HG03103 (cell line): ENCODE data around the gene TNFRSF4.

Source experiments
- ATAC-seq: cut with Tn5 transposase; IDR thresholded peaks from one replicate; pipeline ENCODE4 v1.9.1; 2021; ENCODE audit warnings: low read depth; ENCODE audit not compliant: unreplicated experiment

TNFRSF4 gene

DNA sequence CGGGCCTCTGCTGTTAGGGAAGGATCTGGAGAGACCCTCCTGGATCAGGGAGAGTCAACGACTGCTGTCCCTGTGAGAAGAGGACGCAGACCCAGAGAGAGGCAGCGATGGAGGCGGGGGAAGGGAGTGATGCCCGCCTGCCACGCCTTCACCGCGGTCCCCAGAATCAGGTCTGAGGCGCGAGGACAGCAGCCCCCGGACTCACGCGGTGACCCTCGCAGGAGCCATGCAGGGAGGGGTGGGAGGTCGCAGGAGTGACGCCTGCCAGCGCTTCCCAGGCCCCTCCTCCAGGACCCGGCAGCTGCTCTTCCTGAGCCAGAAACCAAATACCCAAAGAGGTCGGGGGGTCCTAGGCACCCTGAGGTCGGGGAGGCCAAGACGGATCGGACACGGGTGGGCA, 6.2 kb upstream of the TNFRSF4 start:
- ATAC-seq: no peak

DNA sequence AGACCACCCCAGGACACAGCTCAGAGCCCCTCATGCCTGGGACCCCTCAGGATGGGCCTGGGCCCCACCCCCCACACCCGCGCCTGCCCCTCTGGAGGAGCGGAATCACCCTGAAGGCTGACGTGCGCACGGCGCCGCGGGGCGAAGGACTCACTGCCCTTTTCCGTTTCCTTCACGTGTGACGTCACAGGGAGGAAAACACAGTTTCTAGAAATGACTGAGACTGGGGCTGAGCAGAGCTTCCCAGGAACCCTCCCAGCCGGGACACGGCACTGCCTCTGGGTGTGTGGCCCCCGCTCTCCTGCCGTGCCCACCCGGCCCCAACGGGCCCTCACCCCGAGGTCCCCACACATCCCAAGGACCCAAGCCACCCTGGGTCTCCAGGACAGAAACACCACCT, 5.4 kb upstream of the TNFRSF4 start:
- no peak for ATAC-seq

DNA sequence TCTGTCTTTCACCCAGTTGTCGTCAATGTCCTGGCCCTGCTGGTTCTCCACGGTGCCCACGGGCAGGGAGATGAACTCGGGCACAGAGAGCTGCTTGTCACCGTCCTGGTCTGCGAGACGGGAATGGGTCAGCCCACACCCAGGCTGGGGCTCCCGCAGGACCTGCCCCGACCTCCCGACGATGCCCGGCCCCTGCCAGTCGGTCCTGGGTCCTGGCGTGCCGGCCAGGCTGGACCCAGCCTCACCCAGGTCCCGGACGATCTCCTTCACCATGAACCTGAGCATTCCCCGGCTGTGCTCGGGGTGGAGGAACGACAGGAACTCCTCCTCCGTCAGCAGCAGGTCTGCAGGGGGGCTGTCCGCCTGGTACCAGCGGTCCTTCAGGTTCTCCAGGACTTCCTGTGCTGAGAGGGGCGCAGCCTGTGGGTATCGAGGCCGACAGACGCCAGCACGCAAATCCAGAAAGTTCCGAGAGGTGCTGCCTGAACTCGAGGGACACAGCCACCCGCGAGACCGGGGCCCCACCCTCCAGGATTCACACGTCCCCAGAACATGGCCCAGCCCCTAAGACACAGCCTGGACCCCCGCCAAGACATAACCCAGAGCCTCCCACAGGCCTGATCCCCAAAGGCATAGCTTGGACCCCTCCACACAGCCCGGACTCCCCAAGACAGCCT, 4.7 kb upstream of the TNFRSF4 start:
- no peak for ATAC-seq

DNA sequence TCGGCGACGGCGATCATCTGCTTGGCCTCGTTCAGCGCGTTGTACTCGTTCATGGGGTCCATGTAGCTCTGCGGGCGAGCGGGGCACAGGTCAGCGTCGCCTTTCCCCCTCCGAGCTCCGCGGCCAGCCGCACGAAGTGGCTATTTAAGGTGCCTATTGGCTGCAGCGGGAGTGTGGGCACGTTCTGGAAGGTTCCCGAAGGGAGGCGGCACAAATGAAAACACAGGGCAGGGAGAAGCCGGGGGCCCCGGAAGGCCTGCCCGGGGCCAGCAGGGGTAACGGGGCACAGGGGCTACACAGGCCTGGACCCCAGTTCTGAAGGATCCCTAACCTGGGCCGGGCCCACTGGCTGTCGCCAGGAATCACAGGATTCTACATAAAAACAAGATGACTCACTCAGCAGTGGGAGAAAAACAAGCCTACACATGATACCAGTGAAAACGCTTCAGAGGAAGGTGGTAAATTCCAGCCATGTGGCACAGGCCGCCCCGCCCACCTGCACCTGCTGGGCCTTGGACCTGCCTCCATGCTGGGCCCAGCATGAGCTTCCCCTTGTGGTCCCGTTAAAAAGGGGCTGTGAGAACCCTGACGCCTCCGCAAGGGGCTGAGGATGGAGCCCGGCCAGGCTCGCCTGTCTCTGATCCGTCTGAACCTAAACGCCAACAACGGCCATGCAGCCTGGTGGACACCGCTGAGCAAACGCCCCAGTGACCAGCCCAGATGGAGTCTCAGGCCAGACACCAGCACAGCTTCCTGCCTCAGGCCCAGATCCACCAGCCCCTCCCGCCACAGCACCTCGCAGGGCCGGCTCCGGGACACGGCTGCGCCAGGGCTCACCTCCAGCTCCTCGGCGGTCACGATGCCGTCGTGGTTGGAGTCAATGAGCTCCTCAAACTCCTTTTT, 3.9 kb upstream of the TNFRSF4 start:
- ATAC-seq: no peak

DNA sequence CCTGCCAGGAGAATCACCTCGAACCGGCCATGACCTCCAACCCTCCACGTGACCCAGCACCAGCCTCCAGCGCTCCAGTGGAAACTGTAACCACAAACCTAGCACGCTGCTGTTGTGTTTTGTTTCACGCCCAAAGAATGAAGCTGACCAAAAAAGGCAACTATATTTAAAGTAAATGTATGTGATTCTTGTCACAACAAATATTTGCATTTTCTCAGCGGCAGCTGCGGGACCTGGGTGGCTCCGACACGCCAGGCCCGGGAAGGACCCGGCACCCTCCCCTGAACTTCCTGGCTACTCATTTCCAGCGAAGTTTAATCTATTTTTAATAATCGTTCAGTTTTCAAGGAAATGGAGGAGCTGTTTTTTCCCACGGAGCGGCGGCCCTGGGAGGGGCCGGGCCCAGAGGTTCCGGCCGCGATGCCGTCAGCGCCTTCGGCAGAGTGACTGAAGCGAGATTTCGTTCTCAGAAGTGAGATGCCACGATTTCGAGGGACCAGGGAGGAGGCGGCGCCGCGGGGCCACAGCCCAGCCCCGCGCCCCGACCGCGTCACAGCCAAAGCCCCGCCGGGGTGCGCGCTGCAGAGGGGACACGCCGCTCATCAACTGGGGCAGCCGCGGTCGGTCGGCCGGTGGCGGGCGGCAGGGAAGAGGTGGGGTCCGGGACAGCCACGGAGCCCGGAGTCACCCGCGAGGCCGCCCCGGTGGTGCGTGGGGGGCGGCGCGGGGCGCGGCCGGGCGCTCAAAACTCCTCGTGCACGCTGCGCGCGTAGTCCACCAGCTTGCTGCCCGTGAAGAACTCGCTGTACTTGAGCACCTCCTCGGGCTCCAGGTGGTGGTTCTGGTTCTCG, 3.0 kb upstream of the TNFRSF4 start:
- ATAC-seq: no peak

DNA sequence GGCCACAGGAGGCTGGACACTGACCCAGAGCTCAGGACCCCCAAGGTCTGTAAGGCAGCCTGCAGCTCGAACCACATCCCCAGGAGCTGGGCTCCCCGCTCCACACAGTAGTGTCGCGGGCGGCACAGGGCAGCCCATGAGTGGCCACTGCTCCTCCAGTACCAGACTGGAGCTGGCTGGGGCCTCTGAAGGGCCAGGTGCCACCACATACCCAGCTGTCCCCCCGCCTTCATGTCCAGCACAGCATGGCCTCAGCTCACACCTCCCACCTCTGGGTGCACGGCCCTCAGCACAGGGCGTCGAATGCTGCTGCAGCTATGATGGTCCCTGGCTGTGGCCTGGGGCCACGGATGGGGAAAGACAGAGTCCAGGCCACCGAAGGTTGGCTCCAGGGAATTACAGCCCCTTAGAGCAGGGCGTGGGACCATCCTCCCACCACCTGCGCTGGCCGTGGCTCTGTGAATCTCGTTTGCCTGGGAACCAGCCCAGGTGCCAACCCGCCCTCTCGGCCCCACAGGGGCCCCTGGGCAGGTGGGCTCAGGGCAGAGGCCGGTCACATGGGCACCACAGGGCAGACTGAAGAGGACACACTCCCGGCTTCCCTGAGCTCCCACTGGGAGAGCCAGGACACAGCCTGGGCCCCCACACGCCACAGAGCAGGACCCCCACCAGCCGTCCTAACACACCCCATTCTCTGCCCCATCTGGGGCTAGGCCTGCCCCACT, 2.1 kb upstream of the TNFRSF4 start:
- no peak for ATAC-seq

DNA sequence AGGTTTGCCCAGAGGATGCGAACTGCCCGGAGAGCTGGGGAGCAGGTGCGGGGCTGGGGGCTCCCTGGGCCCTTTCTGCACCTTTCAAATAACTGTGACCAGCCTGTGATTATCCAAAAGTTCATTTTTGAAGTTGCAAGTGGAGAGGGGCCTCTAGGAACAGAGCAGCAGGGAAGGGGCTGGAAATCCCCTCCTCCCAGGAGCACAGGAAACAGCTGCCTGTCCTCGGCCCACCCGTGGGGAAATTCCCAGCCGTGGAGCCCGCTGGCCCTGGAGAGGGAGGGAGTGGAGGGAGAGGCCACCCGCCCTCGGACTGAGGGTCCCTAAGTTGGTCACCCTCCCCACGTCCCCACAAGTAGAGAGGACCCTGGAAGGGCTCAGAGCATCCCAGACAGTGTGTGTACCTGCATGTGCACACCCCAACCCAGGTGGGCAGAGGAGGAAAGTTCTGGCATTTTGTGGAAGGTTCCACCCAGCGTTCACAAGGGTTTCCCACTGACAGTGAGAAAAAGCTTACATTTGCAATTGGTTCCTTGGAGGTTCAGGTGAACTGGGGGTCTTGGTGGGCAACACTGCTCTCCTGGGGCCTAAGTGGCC, 1.2 kb upstream of the TNFRSF4 start:
- ATAC-seq: no peak

DNA sequence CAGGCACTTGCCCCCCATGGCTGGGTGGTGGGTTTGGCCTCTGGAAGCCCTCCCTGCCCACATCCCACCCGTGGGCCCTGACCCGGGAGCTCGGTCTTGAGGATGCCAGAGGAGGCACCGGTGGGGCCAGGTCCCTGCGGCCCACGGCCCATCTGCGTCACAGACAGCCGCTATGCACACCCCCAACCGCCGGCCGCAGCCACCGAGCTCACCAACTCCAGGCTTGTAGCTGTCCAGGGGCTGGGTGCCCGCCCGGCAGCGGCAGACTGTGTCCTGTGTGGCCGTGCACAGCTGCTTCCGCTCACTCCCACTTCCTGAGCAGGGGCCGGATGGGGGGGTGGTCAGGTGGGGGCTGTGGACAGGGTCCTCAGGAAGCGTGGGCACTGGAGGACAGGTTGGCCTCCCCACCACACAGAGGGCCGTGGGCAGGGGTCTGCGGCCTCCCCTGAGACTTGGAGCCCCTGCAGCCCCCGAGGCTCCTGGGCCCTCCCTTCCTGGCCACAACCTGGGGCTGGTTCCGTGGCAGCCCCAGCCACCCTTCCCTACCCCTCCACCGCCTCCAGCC, 1.1 kb downstream of the TNFRSF4 start:
- no peak for ATAC-seq

DNA sequence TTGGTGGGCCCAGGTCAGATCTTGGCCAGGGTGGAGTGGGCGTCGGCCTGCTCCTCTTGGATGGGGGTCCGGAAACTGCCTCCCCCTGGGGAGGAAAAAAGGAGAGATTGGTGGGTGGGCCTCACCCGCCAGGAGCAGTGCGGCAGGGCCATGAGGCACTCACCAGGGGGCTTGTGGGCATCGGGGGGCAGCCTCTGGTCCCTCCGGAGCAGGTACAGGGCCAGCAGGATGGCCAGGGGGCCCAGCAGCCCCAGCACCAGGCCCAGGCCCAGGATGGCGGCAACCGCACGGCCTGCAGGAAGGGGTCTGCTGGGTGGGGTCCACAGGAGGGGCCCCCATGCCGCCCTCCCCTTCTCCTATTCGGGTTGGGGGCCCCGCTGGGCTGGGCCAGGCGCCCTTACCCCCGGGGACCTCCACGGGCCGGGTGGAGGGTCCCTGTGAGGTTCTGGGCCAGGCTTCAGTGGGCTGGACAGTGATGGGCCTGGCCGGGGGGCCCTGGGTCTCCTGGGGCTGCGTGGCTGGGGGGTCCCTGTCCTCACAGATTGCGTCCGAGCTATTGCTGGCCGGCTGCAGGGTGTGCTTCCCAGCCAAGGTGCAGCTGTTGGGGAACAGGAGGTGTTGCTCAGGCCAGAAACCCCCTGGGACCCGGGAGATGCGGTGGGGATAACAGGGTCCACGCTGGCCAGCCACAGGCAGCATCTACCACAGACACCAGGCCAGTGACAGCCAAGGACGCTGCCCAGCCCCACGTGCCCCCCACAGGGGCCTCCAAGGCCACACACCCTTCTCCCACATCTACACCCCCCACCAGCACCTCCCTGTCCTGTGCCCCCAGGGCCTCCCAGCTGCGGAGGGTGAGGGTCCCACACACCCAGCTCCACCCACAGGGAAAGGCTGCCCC, 2.2 kb downstream of the TNFRSF4 start:
- ATAC-seq: no peak

DNA sequence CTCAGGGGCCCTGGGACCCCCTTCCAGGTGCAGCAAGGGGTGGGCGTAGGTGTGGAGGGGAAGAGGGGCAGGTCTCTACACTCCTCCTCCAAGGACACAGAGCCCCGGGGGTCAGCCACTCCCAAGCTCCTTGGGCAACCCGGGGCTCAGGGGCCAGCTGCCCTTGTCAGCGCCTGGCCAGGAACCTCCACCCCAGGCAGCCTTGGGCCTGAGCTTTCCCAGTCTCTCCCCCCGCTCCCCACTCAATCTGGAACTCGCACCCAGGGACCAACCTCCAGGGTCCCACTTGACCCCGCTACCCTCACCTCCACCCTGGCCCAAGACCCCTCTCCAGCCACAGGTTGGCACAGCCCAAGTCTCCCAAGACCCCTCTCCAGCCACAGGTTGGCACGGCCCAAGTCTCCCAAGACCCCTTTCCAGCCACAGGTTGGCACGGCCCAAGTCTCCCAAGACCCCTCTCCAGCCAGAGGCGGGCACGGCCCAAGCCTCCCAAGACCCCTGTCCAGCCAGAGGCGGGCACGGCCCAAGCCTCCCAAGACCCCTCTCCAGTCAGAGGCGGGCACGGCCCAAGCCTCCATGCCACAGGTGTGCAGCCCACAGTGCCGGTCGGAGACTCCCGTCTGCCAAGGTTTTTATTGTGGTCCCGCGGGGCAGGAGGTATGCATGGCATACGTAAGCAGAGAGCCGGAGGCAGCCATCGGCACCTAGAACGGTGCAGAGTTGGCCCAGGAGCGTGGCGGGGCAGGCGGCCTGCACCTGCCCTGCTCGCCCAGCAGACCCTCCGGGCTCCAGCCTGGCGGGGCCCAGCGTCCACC, 3.0 kb downstream of the TNFRSF4 start:
- no peak for ATAC-seq

DNA sequence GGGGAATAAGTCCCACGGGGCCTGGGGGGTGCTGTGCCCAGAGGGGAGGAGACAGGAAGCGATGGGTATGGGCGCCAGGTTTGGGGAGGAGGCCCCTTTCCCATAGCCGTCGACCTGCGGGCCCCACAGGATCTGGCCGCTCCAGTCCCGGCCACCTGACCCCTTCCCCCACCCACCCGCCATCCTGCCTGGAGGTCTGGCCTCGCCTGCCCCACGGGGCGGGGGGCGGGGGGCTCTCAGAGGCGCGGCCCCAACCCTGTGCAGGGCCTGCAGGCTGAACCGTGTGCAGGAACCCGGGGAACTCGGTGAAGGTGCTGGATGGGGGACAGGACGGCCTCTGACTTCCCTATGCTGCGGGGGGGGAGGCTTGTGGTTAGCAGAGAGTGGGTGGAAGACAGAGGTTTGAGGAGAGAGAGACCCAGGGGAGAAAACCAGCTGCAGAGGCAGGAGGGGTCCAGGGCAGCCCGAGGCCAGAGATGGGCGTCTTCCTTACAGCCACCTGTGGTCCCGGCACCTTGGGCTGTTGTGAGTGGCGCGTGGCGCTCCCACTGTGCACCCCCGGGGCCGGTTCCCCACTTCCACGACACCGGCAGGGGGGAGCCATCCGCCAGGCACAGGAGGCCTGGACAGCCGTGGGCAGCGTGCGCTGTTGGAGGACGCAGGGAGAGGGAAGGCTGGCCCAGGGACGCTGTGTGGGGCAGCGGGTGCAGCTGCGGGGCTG, 5.1 kb downstream of the TNFRSF4 start:
- ATAC-seq: no peak

DNA sequence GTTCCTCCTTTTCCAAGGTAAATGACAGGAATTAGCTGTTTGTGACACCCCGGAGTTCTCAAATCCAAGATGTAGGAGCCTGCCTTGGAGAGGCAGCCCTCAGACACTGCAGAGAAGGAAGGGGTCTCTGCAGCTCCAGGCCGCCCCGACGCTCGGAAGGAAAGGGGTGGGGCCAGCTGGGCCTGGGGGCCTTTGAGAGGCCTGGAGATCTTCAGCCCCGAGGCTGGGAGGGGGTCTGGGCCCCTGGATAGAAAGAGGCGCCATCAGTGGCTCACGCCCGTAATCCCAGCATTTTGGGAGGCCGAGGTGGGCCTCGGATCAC, 6.4 kb downstream of the TNFRSF4 start:
- no peak for ATAC-seq

DNA sequence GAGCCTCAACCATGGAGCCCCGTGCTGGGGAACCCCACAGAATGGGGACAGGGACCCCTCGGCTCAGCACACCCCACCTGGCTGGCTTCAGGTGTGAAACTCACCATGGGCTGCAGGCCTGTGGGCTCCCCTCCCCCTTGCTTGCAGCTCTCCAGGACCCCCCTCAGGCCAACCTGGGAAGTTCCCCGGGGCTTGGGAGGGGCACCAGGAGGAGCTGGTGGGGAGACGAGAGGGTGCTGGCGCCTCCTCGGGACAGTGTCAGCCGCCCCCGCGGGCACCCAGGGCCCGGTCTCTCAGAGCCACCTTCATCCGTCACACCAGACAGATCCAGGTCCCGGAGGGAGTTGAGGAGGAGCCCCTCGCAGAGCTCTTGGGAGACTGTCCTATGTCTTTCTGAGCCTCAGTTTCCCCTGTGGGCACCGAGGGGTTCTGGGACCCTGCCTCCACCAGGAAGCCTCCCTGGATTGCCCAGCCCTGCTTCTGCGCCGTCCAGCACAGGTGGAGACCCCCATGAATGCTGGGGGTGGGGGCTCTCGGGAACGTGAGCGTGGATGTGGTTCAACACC, 6.9 kb downstream of the TNFRSF4 start:
- no peak for ATAC-seq

DNA sequence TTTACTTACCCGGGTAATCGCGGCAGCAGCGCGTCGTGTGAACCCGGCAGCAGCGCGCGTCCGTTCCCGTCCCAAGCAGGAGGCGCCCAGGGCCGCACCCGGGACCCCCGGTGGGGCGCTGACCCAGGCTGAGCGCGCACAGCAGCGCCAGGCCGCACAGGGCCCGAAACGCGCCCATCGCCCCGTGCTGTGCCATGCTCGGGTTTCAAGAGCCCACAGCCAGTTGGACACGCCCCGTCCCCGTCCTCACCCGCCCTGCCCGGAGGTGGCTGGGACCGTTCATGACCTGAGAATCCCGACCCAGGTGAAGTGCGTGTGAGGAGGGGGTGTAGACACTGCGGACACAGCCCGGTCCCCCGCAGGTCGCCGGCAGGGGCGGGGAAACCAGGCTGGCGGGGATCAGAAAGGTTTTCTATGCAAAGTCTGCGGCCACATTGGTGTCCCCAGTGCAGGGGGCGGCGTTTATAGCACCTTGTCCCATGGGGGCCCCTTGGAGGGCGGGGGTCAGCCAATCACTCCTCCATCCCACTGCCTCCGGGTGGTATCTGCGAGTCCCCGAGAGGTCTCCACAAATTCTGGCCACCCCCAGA, 7.5 kb downstream of the TNFRSF4 start, which contains the start of gene TNFRSF18:
Gene TNFRSF18 (minus strand): TSS at position 217 of the 590 bp plus-strand sequence. CDS start 21 bp downstream, at position 196.
- ATAC-seq: no peak

DNA sequence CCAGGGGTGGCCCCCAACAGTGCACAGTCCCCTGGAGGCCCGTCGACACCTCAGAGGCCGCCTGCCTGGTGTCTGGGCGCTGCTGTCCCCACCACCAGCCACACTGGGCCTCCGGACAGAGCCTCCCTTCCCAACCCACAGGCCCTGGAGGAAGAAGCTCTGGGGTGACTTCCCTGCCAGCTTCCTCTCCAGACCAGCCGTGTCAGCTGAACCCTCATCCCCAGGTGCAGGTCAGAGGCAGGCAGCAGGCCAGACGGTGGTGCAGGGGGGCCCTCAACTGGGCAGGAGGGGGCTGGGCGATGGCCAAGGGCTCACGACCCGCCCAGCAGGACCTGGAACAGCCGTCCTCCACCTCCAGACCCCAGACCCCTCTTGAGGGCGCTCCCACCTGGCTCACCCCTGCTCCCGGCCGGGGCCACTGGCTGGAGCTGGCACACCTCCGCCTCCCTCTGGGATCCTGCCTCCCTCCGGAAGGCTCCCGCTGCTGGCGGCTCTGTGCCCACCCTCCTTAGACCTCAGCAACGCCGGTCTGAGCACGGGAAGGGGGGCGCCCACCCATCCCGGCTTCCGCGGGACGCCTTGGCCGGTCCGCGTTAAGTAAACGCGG, 8.1 kb downstream of the TNFRSF4 start:
- ATAC-seq: no peak
